ENCODE results near the gene CD69.
A peak's percentile ranks its signal among the peaks of the same experiment; 100 is the strongest.
"Not testable (repeated sequence)": the region's sequence is repeated elsewhere in the genome, so short reads cannot be mapped to it uniquely, and the experiment has no call there.

Gene CD69

GRCh38 chr12:9713032-9713558 lies 47.6 kb downstream of the CD69 start:
- not testable (repeated sequence) for DNase-seq

- no peak for DNase-seq
These were observed 49.0 kb downstream of the CD69 start for GRCh38 chr12:9711664-9712063.

- DNase-seq: no peak
These were observed 49.9 kb downstream of the CD69 start for GRCh38 chr12:9710584-9711375.

GRCh38 chr12:9708853-9709252 lies 51.8 kb downstream of the CD69 start:
- no peak for DNase-seq

- peak; percentile 67 to 70 for DNase-seq
These were observed 52.6 kb downstream of the CD69 start for GRCh38 chr12:9707864-9708808.

GRCh38 chr12:9707356-9707755 lies 53.3 kb downstream of the CD69 start:
- DNase-seq: no peak

- no peak for DNase-seq
These were observed 54.5 kb downstream of the CD69 start for GRCh38 chr12:9706086-9706685.

GRCh38 chr12:9704561-9704960 lies 56.1 kb downstream of the CD69 start:
- DNase-seq: not testable (repeated sequence)
